OCI-LY1 (cell line): ENCODE results near the gene B2M.

Source experiments
- CTCF ChIP-seq: fragments of 200-600 bp; sonication (generic), shearing (Covaris generic); IDR thresholded peaks from 2 replicates; pipeline ENCODE4 v1.5.1; 2017; ENCODE audit warnings: mild to moderate bottlenecking, antibody characterized with exemption, low read length, moderate library complexity, mixed read lengths
- EZH2 ChIP-seq: fragments of 200-600 bp; sonication (generic), shearing (Covaris generic); IDR thresholded peaks from 2 replicates; pipeline ENCODE4 v1.8.0; 2017; ENCODE audit warnings: borderline replicate concordance, mixed run types, mild to moderate bottlenecking, antibody characterized with exemption, low read length, moderate library complexity, mixed read lengths

- TF ChIP-seq CTCF (peak; percentile 78), EZH2 (no peak)
These were observed 851 bp upstream of the B2M start for GRCh38 chr15:44710236-44711095.
